Activated naive CD8-positive, alpha-beta T cell treated with anti-CD3 and anti-CD28 coated beads, Interleukin-2, amount 50 U/mL, for 16 hours (primary cell): Measurements from ENCODE around the gene MTIF2.
"Not testable (repeated sequence)": the region's sequence is repeated elsewhere in the genome, so short reads cannot be mapped to it uniquely, and the experiment has no call there.

Source experiments
- DNase-seq: peaks from one replicate; pipeline ENCODE4 v3.0.0-alpha.2; 2020; ENCODE audit warnings: low read depth, low spot score

The MTIF2 gene

DNA sequence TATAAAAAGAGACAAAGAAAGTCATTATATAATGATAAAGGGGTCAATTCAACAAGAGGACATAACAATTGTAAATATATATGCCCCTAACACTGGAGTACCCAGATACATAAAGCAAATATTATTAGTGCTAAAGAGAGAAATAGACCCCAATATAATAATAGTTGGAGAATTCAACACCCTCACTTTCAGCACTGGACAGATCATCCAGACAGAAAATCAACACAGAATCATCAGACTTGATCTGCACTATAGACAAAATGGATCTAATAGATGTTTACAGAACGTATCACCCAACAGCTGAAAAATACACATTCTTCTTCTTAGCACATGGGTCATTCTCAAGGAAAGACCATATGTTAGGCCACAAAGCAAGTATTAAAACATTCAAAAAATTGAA, 68.6 kb downstream of the MTIF2 start:
- no peak for DNase-seq

- DNase-seq: no peak
These were observed 72.5 kb downstream of the MTIF2 start for GRCh38 chr2:55196526-55196925.

DNA sequence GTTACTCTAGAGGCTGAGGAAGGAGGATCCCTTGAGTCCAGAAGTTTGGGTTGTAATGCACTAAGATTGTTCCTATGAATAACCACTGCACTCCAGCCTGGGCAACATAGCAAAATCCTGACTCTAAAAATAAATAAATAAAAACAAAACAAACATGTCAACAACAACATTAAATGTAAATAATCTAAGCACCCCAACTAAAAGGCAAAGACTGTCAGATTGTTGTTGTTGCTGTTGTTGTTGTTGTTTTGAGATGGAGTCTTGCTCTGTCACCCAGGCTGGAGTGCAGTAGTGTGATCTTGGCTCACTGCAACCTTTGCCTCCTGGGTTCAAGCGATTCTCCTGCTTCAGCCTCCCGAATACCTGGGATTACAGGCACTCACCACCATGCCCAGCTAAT, 77.1 kb downstream of the MTIF2 start:
- not testable (repeated sequence) for DNase-seq

GRCh38 chr2:55186837-55187236, 82.2 kb downstream of the MTIF2 start:
- DNase-seq: not testable (repeated sequence)
